Upper lobe of left lung (tissue), 6 donors: ENCODE data around the gene DNAJB12. TPM values are rescaled to one million over a fixed set of nuclear protein-coding genes. Genes with fewer than 3 reads are reported as not detected.
A peak's percentile ranks its signal among the peaks of the same experiment; 100 is the strongest.
"Not testable (repeated sequence)": the region's sequence is repeated elsewhere in the genome, so short reads cannot be mapped to it uniquely, and the experiment has no call there.

ENCODE experiments used
- ATAC-seq, 2 donors: fragments of 200-7000 bp; cut with Tn5 transposase; one replicate each; pipeline ENCODE4 v1.9.1; 2022; ENCODE audit warnings: mild to moderate bottlenecking in 2 of 2, moderate library complexity in 2 of 2; ENCODE audit not compliant: low FRiP score in 2 of 2
- DNase-seq, 2 donors: peaks; one replicate each; pipeline ENCODE4 v3.0.0-alpha.2; 2019 to 2020
- H3K27ac ChIP-seq, 4 donors: fragments of 200-600 bp; sonication (generic); one replicate each; pipeline ENCODE4 v1.5.1; 2016 to 2019
- H3K27me3 ChIP-seq, 4 donors: fragments of 200-600 bp; sonication (generic); one replicate each; pipeline ENCODE4 v1.5.1; 2017 to 2019
- H3K36me3 ChIP-seq, 4 donors: fragments of 200-600 bp; sonication (generic); one replicate each; pipeline ENCODE4 v1.5.1; 2016 to 2019
- H3K4me1 ChIP-seq, 4 donors: fragments of 200-600 bp; sonication (generic); one replicate each; pipeline ENCODE4 v1.5.1; 2018 to 2019
- H3K4me3 ChIP-seq, 4 donors: fragments of 200-600 bp; sonication (generic); one replicate each; pipeline ENCODE4 v1.5.1; 2017 to 2019; ENCODE audit warnings: mild to moderate bottlenecking in 2 of 4, moderate library complexity in 1 of 4
- H3K9me3 ChIP-seq, 4 donors: fragments of 200-600 bp; sonication (generic); one replicate each; pipeline ENCODE4 v1.5.1; 2018 to 2019
- CTCF ChIP-seq, 6 experiments: fragments of 450-650 bp in 4 of 6; fragments of 200-600 bp in 2 of 6; sonication (generic) in 2 of 6; IDR thresholded peaks; one replicate each; pipeline ENCODE4 v1.5.1; 2016 to 2019; ENCODE audit warnings: antibody characterized with exemption in 6 of 6
- EP300 ChIP-seq, 4 donors: sonication (generic); formaldehyde crosslinking; IDR thresholded peaks; one replicate each; pipeline ENCODE4 v1.5.1; 2017; ENCODE audit warnings: antibody characterized with exemption in 4 of 4, control low read depth in 2 of 4
- POLR2A ChIP-seq, 4 donors: fragments of 450-650 bp; IDR thresholded peaks; one replicate each; pipeline ENCODE4 v1.5.1; 2016 to 2017; ENCODE audit warnings: antibody characterized with exemption in 4 of 4, mild to moderate bottlenecking in 2 of 4
- POLR2AphosphoS5 ChIP-seq, 2 donors: sonication (generic); formaldehyde crosslinking; IDR thresholded peaks; one replicate each; pipeline ENCODE4 v1.5.1; 2017; ENCODE audit warnings: antibody characterized with exemption in 2 of 2
- WGBS, 2 donors: methylation state at CpG; one replicate each; pipeline ENCODE4 v1.1.5; 2017 to 2018; 5-methylcytosine and 5-hydroxymethylcytosine counted together
- total RNA-seq, 6 donors: library from RNA; depleted of rRNA in 4 of 6; stranded (reverse); fragments of >200 nt in 4 of 6; gene quantifications; one replicate each; pipeline versions ENCODE4 v1.1.0 to v1.2.1, GENCODE V29; 2016 to 2021
- donor health status: DM: no; HTN: no; CAD: no; lungs with moderate emphysema.
- donor health status: DM: no; HTN: yes; CAD: no; lungs with severe emphysema.

Gene DNAJB12
- total RNA-seq, 6 donors from 2014 or later = 24.4 to 81.7 (median 49.2) TPM

- Histone ChIP-seq H3K27ac (peak overlapping the region; percentile 70 to 97 (median 88)), H3K4me3 (peak overlapping the region in 2 of 4 donors; percentile 0 to 15), H3K4me1 (peaks cover 70 to 91% (median 83%) of the 10 kb centered on the region in 4 donors)
- peak in 1 of 4 donors; percentile 37 for TF ChIP-seq POLR2A (IDR thresholded peaks at IDR 0.05)
- peak; percentile 44 to 63 for TF ChIP-seq POLR2AphosphoS5 (IDR thresholded peaks at IDR 0.05)
- H3K36me3 ChIP-seq, H3K9me3 ChIP-seq, H3K27me3 ChIP-seq: not testable (repeated sequence)
- peak in 1 of 2 donors; percentile 46 for ATAC-seq
- 63% methylated on average over 43 of the region's 49 CpGs; no CpG with 5 or more reads in 1 of the 2 donors for WGBS, 2 donors
- DNase-seq = peak; percentile 75 to 78
These were observed 29.2 kb downstream of the DNAJB12 start for GRCh38 chr10:72325243-72326175.

DNA sequence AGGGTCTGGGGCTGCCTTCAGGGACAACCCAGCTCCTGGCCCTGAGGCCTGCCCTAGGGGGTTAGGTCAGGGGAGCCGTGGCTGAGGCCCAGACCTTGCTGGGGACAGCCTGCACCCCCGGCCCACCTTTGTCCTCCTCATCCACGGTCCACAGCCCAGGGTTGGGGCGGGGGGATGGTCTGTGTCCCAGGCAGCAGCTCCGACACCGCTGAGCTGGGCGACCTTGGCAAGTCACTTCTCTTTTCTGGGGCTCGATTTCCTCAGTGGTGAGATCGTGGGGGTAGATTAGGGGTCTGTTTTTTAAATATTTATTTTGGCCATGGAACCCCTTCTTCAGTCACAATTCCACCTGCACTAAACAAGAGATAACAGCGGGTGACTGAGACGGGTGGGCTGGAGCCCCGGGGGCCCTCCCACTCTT, 30.9 kb downstream of the DNAJB12 start:
- no peak for ATAC-seq
- Histone ChIP-seq H3K4me1 (peaks cover 66 to 91% (median 80%) of the 10 kb centered on the region in 4 donors), H3K27ac (peak overlapping the region in 3 of 4 donors; percentile 94 to 99 (median 97)), H3K4me3 (no peak overlapping the region), H3K27me3 (no peaks in the 10 kb centered on the region), H3K36me3 (no peaks in the 10 kb centered on the region), H3K9me3 (no peaks in the 10 kb centered on the region)
- whole genome bisulfite sequencing, 2 donors = 31 to 52% methylated on average over 9 to 12 of the region's 12 CpGs
- DNase-seq = peak in 1 of 2 donors; percentile 47
- TF ChIP-seq POLR2A (IDR thresholded peaks at IDR 0.05) (no peak), CTCF (IDR thresholded peaks at IDR 0.05) (no peak), POLR2AphosphoS5 (IDR thresholded peaks at IDR 0.05) (no peak), EP300 (IDR thresholded peaks at IDR 0.05) (no peak)

DNA sequence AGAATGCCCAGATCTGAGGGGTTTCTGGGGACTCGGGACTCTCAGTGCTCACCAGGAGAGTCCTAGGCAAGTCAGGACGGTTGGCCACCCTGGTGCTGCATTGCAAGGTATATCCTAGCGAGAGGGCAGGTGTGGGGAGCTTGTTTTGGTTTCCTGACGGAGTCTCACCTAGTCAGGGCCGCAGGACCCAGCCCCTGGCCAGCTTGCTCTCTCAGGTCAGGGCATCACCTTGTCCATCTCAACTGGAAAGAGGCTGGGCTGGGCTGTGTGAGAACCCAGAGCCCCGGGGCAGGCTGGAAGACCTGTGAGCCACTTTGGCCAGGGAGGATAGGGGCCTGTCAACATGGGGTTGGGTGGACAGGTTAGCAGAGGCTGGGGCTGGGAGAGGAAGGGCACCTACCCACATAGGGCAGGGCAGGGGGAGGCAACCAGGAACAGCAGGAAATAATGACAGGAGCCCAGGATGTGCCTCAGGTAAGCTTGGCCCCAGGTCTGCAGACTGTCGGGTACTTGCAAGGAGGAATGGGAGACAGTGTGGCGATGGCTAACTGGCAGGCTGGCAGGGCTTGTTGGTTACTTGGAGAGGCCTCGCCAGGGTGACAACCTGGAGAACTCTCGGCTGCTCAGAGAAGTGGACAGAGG, 31.5 kb downstream of the DNAJB12 start:
- DNase-seq = no peak
- 85 to 92% methylated on average over 4 to 10 of the region's 10 CpGs for WGBS, 2 donors

GRCh38 chr10:72322280-72323058, 32.2 kb downstream of the DNAJB12 start:
- Histone ChIP-seq H3K36me3 (no peaks in the 10 kb centered on the region), H3K4me1 (peaks cover 68 to 91% (median 80%) of the 10 kb centered on the region in 4 donors), H3K4me3 (no peak overlapping the region), H3K9me3 (no peaks in the 10 kb centered on the region), H3K27ac (peak overlapping the region in 3 of 4 donors; percentile 94 to 99 (median 97)), H3K27me3 (no peaks in the 10 kb centered on the region)
- DNase-seq = peak in 1 of 2 donors; percentile 49
- ATAC-seq = no peak
- 67 to 89% methylated on average over 1 to 14 of the region's 16 CpGs for WGBS, 2 donors
- no peak for TF ChIP-seq POLR2AphosphoS5 (IDR thresholded peaks at IDR 0.05)
- no peak for TF ChIP-seq CTCF (IDR thresholded peaks at IDR 0.05)
- no peak for TF ChIP-seq POLR2A (IDR thresholded peaks at IDR 0.05)
- no peak for TF ChIP-seq EP300 (IDR thresholded peaks at IDR 0.05)

More for the DNA sequence above, 31.5 kb downstream of the DNAJB12 start:
- no peak for ATAC-seq
- H3K27me3 ChIP-seq = no peaks in the 10 kb centered on the region
- no peak overlapping the region for H3K4me3 ChIP-seq
- no peaks in the 10 kb centered on the region for H3K36me3 ChIP-seq
- TF ChIP-seq CTCF (IDR thresholded peaks at IDR 0.05) = no peak
- TF ChIP-seq POLR2AphosphoS5 (IDR thresholded peaks at IDR 0.05) = no peak
- no peak for TF ChIP-seq EP300 (IDR thresholded peaks at IDR 0.05)
- TF ChIP-seq POLR2A (IDR thresholded peaks at IDR 0.05) = no peak
- peaks cover 66 to 91% (median 80%) of the 10 kb centered on the region in 4 donors for H3K4me1 ChIP-seq
- H3K9me3 ChIP-seq = no peaks in the 10 kb centered on the region
- peak overlapping the region in 3 of 4 donors; percentile 94 to 99 (median 97) for H3K27ac ChIP-seq
